H1 (cell line): Measurements from ENCODE around the gene PPIF. TPM values are rescaled to one million over a fixed set of nuclear protein-coding genes. Genes with fewer than 3 reads are reported as not detected.

ENCODE experiments used
- CTCF ChIA-PET: fragments of 300-600 bp; sonication (Branson Sonifier 250); formaldehyde crosslinking; loops from one replicate; lab custom pipeline; 2021; ENCODE audit not compliant: partially characterized antibody; lab: Charles Lee
- POLR2A ChIA-PET: fragments of 300-600 bp; sonication (Branson Sonifier 250); formaldehyde crosslinking; loops from one replicate; lab custom pipeline; 2021; ENCODE audit warnings: inconsistent platforms; ENCODE audit not compliant: partially characterized antibody; lab: Charles Lee
- DNase-seq, 2 experiments: peaks; one replicate each; pipeline versions ENCODE4 v3.0.0 to v3.0.0-alpha.2; 2010 to 2022; ENCODE audit warnings: low spot score in 2 of 2, low read depth in 1 of 2, mixed read lengths in 1 of 2
- FAIRE-seq: peaks from 2 replicates; lab custom pipeline; 2011; peaks lifted over from hg19 to GRCh38; lab: Jason Lieb, UNC
- H2AFZ ChIP-seq: 2 replicates; pipeline ENCODE4 v1.8.1; 2012; ENCODE audit warnings: low read length, inconsistent platforms
- H2AK5ac ChIP-seq: 2 replicates; pipeline ENCODE4 v1.6.1; 2013; ENCODE audit warnings: low read depth, low read length
- H2BK120ac ChIP-seq: replicated peaks from 2 replicates; pipeline ENCODE3; 2013; ENCODE audit warnings: low read depth, low read length, inconsistent platforms
- H2BK12ac ChIP-seq: 2 replicates; pipeline ENCODE4 v1.6.1; 2013; ENCODE audit warnings: low read depth, low read length
- H2BK15ac ChIP-seq: 2 replicates; pipeline ENCODE4 v1.6.1; 2013; ENCODE audit warnings: low read length
- H2BK20ac ChIP-seq: 2 replicates; pipeline ENCODE4 v1.6.1; 2013; ENCODE audit warnings: low read length
- H2BK5ac ChIP-seq: 2 replicates; pipeline ENCODE4 v1.6.1; 2013; ENCODE audit warnings: low read depth, low read length
- H3K14ac ChIP-seq: 2 replicates; pipeline ENCODE4 v1.6.1; 2013; ENCODE audit warnings: inconsistent platforms; ENCODE audit not compliant: insufficient read length
- H3K18ac ChIP-seq: 2 replicates; pipeline ENCODE4 v1.6.1; 2013; ENCODE audit warnings: low read length; ENCODE audit errors: extremely low read depth
- H3K23ac ChIP-seq: 2 replicates; pipeline ENCODE4 v1.6.1; 2013; ENCODE audit warnings: inconsistent platforms; ENCODE audit not compliant: insufficient read length
- H3K23me2 ChIP-seq: 2 replicates; pipeline ENCODE4 v1.6.1; 2013; ENCODE audit warnings: low read depth, low read length
- H3K27ac ChIP-seq: 2 replicates; pipeline ENCODE4 v1.6.1; 2011; ENCODE audit warnings: low read depth, low read length, inconsistent platforms
- H3K27me3 ChIP-seq, 4 experiments: replicated peaks in 1 of 4; 1 replicate in 1 of 4; 2 replicates in 3 of 4; pipeline versions ENCODE4 v1.6.1 to v1.8.1; 2011 to 2013; ENCODE audit warnings: low read length in 3 of 4, mild to moderate bottlenecking in 3 of 4, inconsistent platforms in 2 of 4, mixed read lengths in 2 of 4, moderate library complexity in 1 of 4; ENCODE audit not compliant: control insufficient read depth in 3 of 4, insufficient read depth in 3 of 4; ENCODE audit errors: extremely low read depth in 1 of 4
- H3K36me3 ChIP-seq, 4 experiments: 2 replicates each; pipeline versions ENCODE4 v1.6.1 to v1.8.1; 2011 to 2013; ENCODE audit warnings: mild to moderate bottlenecking in 4 of 4, low read length in 3 of 4, moderate library complexity in 2 of 4, control low read depth in 1 of 4, inconsistent platforms in 1 of 4; ENCODE audit not compliant: insufficient read depth in 4 of 4, control insufficient read depth in 2 of 4
- H3K4ac ChIP-seq: replicated peaks from 2 replicates; pipeline ENCODE3; 2013; ENCODE audit warnings: low read length, low read depth, mixed read lengths, inconsistent platforms; ENCODE audit not compliant: insufficient read length
- H3K4me1 ChIP-seq, 4 experiments: replicated peaks in 1 of 4; 1 replicate in 1 of 4; 2 replicates in 3 of 4; pipeline versions ENCODE4 v1.6.1 to v1.8.1; 2011 to 2013; ENCODE audit warnings: low read length in 3 of 4, inconsistent platforms in 2 of 4, mixed read lengths in 1 of 4; ENCODE audit not compliant: insufficient read depth in 4 of 4, control insufficient read depth in 3 of 4
- H3K4me2 ChIP-seq, 2 experiments: 2 replicates each; pipeline versions ENCODE4 v1.6.1 to v1.8.1; 2011 to 2013; ENCODE audit warnings: low read depth in 2 of 2, low read length in 2 of 2, control low read depth in 1 of 2, inconsistent platforms in 1 of 2, mild to moderate bottlenecking in 1 of 2; ENCODE audit not compliant: insufficient read depth in 1 of 2
- H3K4me3 ChIP-seq, 4 experiments: fragments of 200-600, 300-600 bp in 1 of 4; sonication (generic), shearing (Covaris generic), sonication (Bioruptor Twin) in 1 of 4; 2 replicates each; pipeline versions ENCODE4 v1.5.1 to v1.8.1; 2011 to 2016; ENCODE audit warnings: low read length in 4 of 4, low read depth in 3 of 4, control low read depth in 2 of 4, inconsistent platforms in 2 of 4, mild to moderate bottlenecking in 2 of 4, mixed read lengths in 1 of 4, moderate library complexity in 1 of 4; ENCODE audit not compliant: insufficient read depth in 2 of 4; ENCODE audit errors: extremely low read depth in 1 of 4
- H3K56ac ChIP-seq: replicated peaks from 2 replicates; pipeline ENCODE3; 2013; ENCODE audit warnings: low read depth, mild to moderate bottlenecking, mixed read lengths, low read length, inconsistent platforms; ENCODE audit not compliant: insufficient read length
- H3K79me1 ChIP-seq: 2 replicates; pipeline ENCODE4 v1.6.1; 2013; ENCODE audit warnings: low read depth, low read length, control low read depth
- H3K79me2 ChIP-seq, 2 experiments: 2 replicates each; pipeline versions ENCODE4 v1.6.1 to v1.8.1; 2012 to 2013; ENCODE audit warnings: low read length in 2 of 2, mild to moderate bottlenecking in 2 of 2, inconsistent platforms in 1 of 2; ENCODE audit not compliant: insufficient read depth in 2 of 2, control insufficient read depth in 1 of 2
- H3K9ac ChIP-seq, 4 experiments: replicated peaks in 1 of 4; 1 replicate in 1 of 4; 2 replicates in 3 of 4; pipeline versions ENCODE4 v1.6.1 to v1.8.1; 2011 to 2013; ENCODE audit warnings: low read depth in 3 of 4, low read length in 3 of 4, control low read depth in 2 of 4, mild to moderate bottlenecking in 2 of 4, moderate library complexity in 2 of 4, inconsistent platforms in 1 of 4; ENCODE audit errors: extremely low read depth in 1 of 4
- H3K9me3 ChIP-seq, 2 experiments: 2 replicates each; pipeline versions ENCODE4 v1.6.1 to v1.8.1; 2012 to 2013; ENCODE audit warnings: mild to moderate bottlenecking in 2 of 2, moderate library complexity in 2 of 2, control low read depth in 1 of 2, inconsistent platforms in 1 of 2, low read depth in 1 of 2, low read length in 1 of 2, mixed read lengths in 1 of 2; ENCODE audit not compliant: insufficient read depth in 2 of 2
- H4K20me1 ChIP-seq, 2 experiments: replicated peaks in 1 of 2; 2 replicates each; pipeline versions ENCODE3 to v1.8.1; 2011 to 2013; ENCODE audit warnings: inconsistent platforms in 2 of 2, low read length in 2 of 2, mild to moderate bottlenecking in 1 of 2; ENCODE audit not compliant: insufficient read depth in 2 of 2, control insufficient read depth in 1 of 2
- H4K5ac ChIP-seq: 2 replicates; pipeline ENCODE4 v1.6.1; 2013; ENCODE audit warnings: low read length, low read depth, mixed read lengths, inconsistent platforms; ENCODE audit not compliant: insufficient read length
- H4K8ac ChIP-seq: 2 replicates; pipeline ENCODE4 v1.8.0; 2013; ENCODE audit warnings: mild to moderate bottlenecking, moderate library complexity, low read length, inconsistent platforms; ENCODE audit not compliant: insufficient read depth; ENCODE audit errors: extremely low read depth
- H4K91ac ChIP-seq: replicated peaks from 2 replicates; pipeline ENCODE3; 2013; ENCODE audit warnings: low read length, mixed read lengths, inconsistent platforms; ENCODE audit not compliant: insufficient read length
- CREB1 ChIP-seq: IDR thresholded peaks from 2 replicates; pipeline ENCODE4 v1.6.1; 2012; ENCODE audit warnings: inconsistent platforms
- CTBP2 ChIP-seq: IDR thresholded peaks from 2 replicates; pipeline ENCODE4 v1.7.0; 2011; ENCODE audit warnings: borderline replicate concordance, mild to moderate bottlenecking, moderate library complexity, mixed read lengths, low read length; ENCODE audit not compliant: insufficient read depth, insufficient read length
- EGR1 ChIP-seq: IDR thresholded peaks from 2 replicates; pipeline ENCODE4 v1.6.1; 2011; ENCODE audit warnings: low read depth, low read length, borderline replicate concordance
- JUND ChIP-seq: IDR thresholded peaks from 2 replicates; pipeline ENCODE4 v1.6.1; 2011; ENCODE audit warnings: mild to moderate bottlenecking, improper control_type of control experiment, low read length
- POLR2AphosphoS5 ChIP-seq: IDR thresholded peaks from 2 replicates; pipeline ENCODE4 v1.6.1; 2011; ENCODE audit warnings: low read depth, low read length
- RBBP5 ChIP-seq: IDR thresholded peaks from 2 replicates; pipeline ENCODE4 v1.7.1; 2012; ENCODE audit warnings: low read depth, mild to moderate bottlenecking, inconsistent platforms, low read length, moderate library complexity, borderline replicate concordance
- RFX5 ChIP-seq: IDR thresholded peaks from 2 replicates; pipeline ENCODE4 v1.6.1; 2011; ENCODE audit warnings: low read depth, low read length, improper control_type of control experiment, borderline replicate concordance
- RXRA ChIP-seq: IDR thresholded peaks from 2 replicates; pipeline ENCODE4 v1.6.1; 2011; ENCODE audit warnings: low read depth, mild to moderate bottlenecking, low read length, moderate library complexity; ENCODE audit not compliant: insufficient read depth
- SAP30 ChIP-seq: fragments of 300-600 bp; sonication (generic); IDR thresholded peaks from 2 replicates; pipeline ENCODE4 v1.7.1; 2012; ENCODE audit warnings: low read length, moderate library complexity, mild to moderate bottlenecking, inconsistent platforms; ENCODE audit not compliant: insufficient read depth, insufficient replicate concordance
- SIRT6 ChIP-seq: IDR thresholded peaks from one replicate; pipeline ENCODE4 v1.7.1; 2012; ENCODE audit warnings: low read length, inconsistent platforms
- SRF ChIP-seq: IDR thresholded peaks from 2 replicates; pipeline ENCODE4 v1.6.1; 2011; ENCODE audit warnings: mild to moderate bottlenecking, low read depth, low read length, moderate library complexity
- TCF12 ChIP-seq: IDR thresholded peaks from 2 replicates; pipeline ENCODE4 v1.6.1; 2011; ENCODE audit warnings: low read depth, mild to moderate bottlenecking, low read length
- ZNF274 ChIP-seq: IDR thresholded peaks from 2 replicates; pipeline ENCODE4 v1.7.0; 2012; ENCODE audit warnings: low read length, borderline replicate concordance; ENCODE audit errors: extremely low read depth
- WGBS, 2 experiments: shearing (Covaris generic) in 1 of 2; methylation state at CpG; one replicate each; pipeline versions ENCODE4 v1.1.6 to v1.1.7; 2013 to 2015; ENCODE audit warnings: low lambda C conversion rate in 2 of 2, mixed read lengths in 2 of 2, inconsistent platforms in 1 of 2, low coverage in 1 of 2, missing lambda C conversion rate in 1 of 2; ENCODE audit not compliant: insufficient replicate concordance in 2 of 2, insufficient coverage in 1 of 2, insufficient read length in 1 of 2; ENCODE audit errors: extremely low coverage in 1 of 2, missing lambda C conversion rate in 1 of 2; 5-methylcytosine and 5-hydroxymethylcytosine counted together
- polyA plus RNA-seq, 7 experiments: library from polyadenylated mRNA; depleted of rRNA in 3 of 7; stranded (reverse) in 5 of 7; unstranded in 2 of 7; fragments of >200 nt in 5 of 7; fragments of 200-250 nt in 2 of 7; gene quantifications; 1 replicate in 5 of 7; 2 replicates in 1 of 7; 4 replicates in 1 of 7; pipeline versions ENCODE4 v1.2.1 to v1.2.3, GENCODE V29; 2011 to 2013; ENCODE audit warnings: missing spikeins in 2 of 7, mixed read lengths in 2 of 7
- total RNA-seq: library from RNA; stranded (reverse); fragmentation: NEBNext Ultra II Directional; extraction: Animal tissue kit (Norgen Biotek cat#: 25700); gene quantifications from 2 replicates; pipeline ENCODE4 v1.2.1, GENCODE V29; 2021

Gene PPIF
- total and polyA plus RNA-seq, 2 of the 8 experiments (the other 6 are each of a cell fraction or from before 2014, with no cell fraction given): 70.2 to 77.6 TPM

DNA sequence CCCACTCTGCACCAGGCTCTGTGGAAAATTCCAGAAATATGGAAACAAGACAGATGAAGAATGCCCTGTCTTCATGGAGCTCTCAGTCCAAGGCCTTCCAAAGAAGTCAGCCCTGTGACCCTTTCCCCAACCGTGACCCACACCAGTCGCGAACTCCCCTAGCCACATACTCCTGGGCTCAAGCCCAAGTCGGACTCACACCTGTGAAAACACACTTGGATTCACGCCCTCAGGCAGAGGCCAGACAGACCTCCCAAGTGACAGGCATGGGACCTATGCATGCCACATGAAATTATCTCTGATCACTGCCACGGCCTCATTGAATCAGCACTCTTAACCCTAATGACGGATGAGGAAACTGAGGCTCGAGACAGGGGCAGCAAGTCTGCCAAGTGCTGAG is 55.7 kb downstream of the PPIF start:
- no peak for DNase-seq
- H3K36me3 ChIP-seq: no peaks in the 10 kb centered on the region
- H4K5ac ChIP-seq: no peak overlapping the region
- H2AFZ ChIP-seq: no peak overlapping the region
- no peak overlapping the region for H3K14ac ChIP-seq
- 77% methylated on average over 8 of the region's 8 CpGs; no CpG with 5 or more reads in 1 of the 2 experiments for WGBS, 2 experiments
- ChIA-PET CTCF (interaction anchor here (1.0 to 13.1 kb wide), 6 partner anchors 11 to 85 kb away, joined by 3 to 100 read pairs (median 4); no protein-coding TSS in a partner anchor), POLR2A (interaction anchor here (0.9 kb wide), 1 partner anchor 74 kb away, joined by 3 read pairs; no protein-coding TSS in a partner anchor)
- H3K79me1 ChIP-seq: no peaks in the 10 kb centered on the region
- no peaks in the 10 kb centered on the region; a peak in 1 of 7 replicates for H3K27me3 ChIP-seq
- H2BK12ac ChIP-seq: peak overlapping the region; percentile 12; the same call in 1 of the 2 replicates
- peak overlapping the region in 1 of 2 experiments; percentile 61; a peak in 2 of 4 replicates for H3K4me2 ChIP-seq
- no peak overlapping the region for H3K9ac ChIP-seq
- H3K79me2 ChIP-seq: no peaks in the 10 kb centered on the region
- no peak overlapping the region for H2BK120ac ChIP-seq
- no peaks in the 10 kb centered on the region for H3K9me3 ChIP-seq
- H4K91ac ChIP-seq: no peak overlapping the region
- H4K20me1 ChIP-seq: no peaks in the 10 kb centered on the region
- peak overlapping the region; percentile 66; the same call in 1 of the 2 replicates for H2BK5ac ChIP-seq
- peak overlapping the region in 1 of 4 experiments; percentile 49; a peak in 1 of 8 replicates for H3K4me3 ChIP-seq
- H3K18ac ChIP-seq: peak overlapping the region; percentile 21; the same call in 1 of the 2 replicates
- no peak overlapping the region for H3K27ac ChIP-seq
- H3K4ac ChIP-seq: no peak overlapping the region
- no peak overlapping the region for H3K56ac ChIP-seq
- peaks cover 8 to 34% (median 18%) of the 10 kb centered on the region in 4 experiments for H3K4me1 ChIP-seq
- H3K23ac ChIP-seq: no peak overlapping the region
- TF ChIP-seq POLR2AphosphoS5 (no peak), TCF12 (no peak), CTBP2 (no peak), ZNF274 (no peak), EGR1 (no peak), SRF (no peak), RFX5 (no peak), JUND (no peak), SIRT6 (no peak), SAP30 (no peak), RBBP5 (no peak), CREB1 (no peak), RXRA (no peak)
- H2BK20ac ChIP-seq: no peak overlapping the region
- no peak for FAIRE-seq
- no peak overlapping the region; the same call in 1 of the 2 replicates for H4K8ac ChIP-seq
- peaks cover 5% of the 10 kb centered on the region; the same call in 1 of the 2 replicates for H3K23me2 ChIP-seq
- peak overlapping the region; percentile 93 for H2BK15ac ChIP-seq
- H2AK5ac ChIP-seq: peak overlapping the region; percentile 60; the same call in 1 of the 2 replicates
